ENCODE results near the gene RICTOR. TPM values are rescaled to one million over a fixed set of nuclear protein-coding genes. Genes with fewer than 3 reads are reported as not detected.

Gene RICTOR
- polyA plus RNA-seq, 1 experiment = 6.3 TPM

GRCh38 chr5:38935437-38935836, 138.8 kb downstream of the RICTOR start:
- no peak overlapping the region for H3K4me3 ChIP-seq (ENCODE audit: low read depth, low read length)
- H3K27me3 ChIP-seq (ENCODE audit: control insufficient read depth, insufficient read depth, low read length) = no peaks in the 10 kb centered on the region
- peaks cover 14% of the 10 kb centered on the region for H3K36me3 ChIP-seq (ENCODE audit: control insufficient read depth, insufficient read depth, low read length)
- TF ChIP-seq CTCF (IDR thresholded peaks at IDR 0.05; ENCODE audit: insufficient read depth, low read depth, low read length) = no peak
- ChIA-PET CTCF (no interaction called here), POLR2A (no interaction called here)
- DNase-seq (ENCODE audit: low read depth) = no peak

GRCh38 chr5:38932854-38933408, 141.3 kb downstream of the RICTOR start:
- no peak for DNase-seq (ENCODE audit: low read depth)
- ChIA-PET POLR2A (no interaction called here), CTCF (interaction anchor here (0.7 to 0.9 kb wide), 2 partner anchors 10 to 13 kb away, joined by 3 read pairs; no protein-coding TSS in a partner anchor)
- Histone ChIP-seq H3K4me3 (ENCODE audit: low read depth, low read length) (no peak overlapping the region), H3K36me3 (ENCODE audit: control insufficient read depth, insufficient read depth, low read length) (peaks cover 19% of the 10 kb centered on the region), H3K27me3 (ENCODE audit: control insufficient read depth, insufficient read depth, low read length) (no peaks in the 10 kb centered on the region)
- no peak for TF ChIP-seq CTCF (IDR thresholded peaks at IDR 0.05; ENCODE audit: insufficient read depth, low read depth, low read length)

GRCh38 chr5:38931731-38932130, 142.5 kb downstream of the RICTOR start:
- CTCF ChIA-PET = no interaction called here
- TF ChIP-seq CTCF (IDR thresholded peaks at IDR 0.05; ENCODE audit: insufficient read depth, low read depth, low read length) = no peak
- Histone ChIP-seq H3K36me3 (ENCODE audit: control insufficient read depth, insufficient read depth, low read length) (peaks cover 17% of the 10 kb centered on the region), H3K27me3 (ENCODE audit: control insufficient read depth, insufficient read depth, low read length) (no peaks in the 10 kb centered on the region), H3K4me3 (ENCODE audit: low read depth, low read length) (no peak overlapping the region)
- DNase-seq (ENCODE audit: low read depth) = no peak
- POLR2A ChIA-PET = no interaction called here

GRCh38 chr5:38929838-38930237, 144.4 kb downstream of the RICTOR start:
- no peaks in the 10 kb centered on the region for H3K27me3 ChIP-seq (ENCODE audit: control insufficient read depth, insufficient read depth, low read length)
- no peak overlapping the region for H3K4me3 ChIP-seq (ENCODE audit: low read depth, low read length)
- no peak for DNase-seq (ENCODE audit: low read depth)
- POLR2A ChIA-PET = no interaction called here
- CTCF ChIA-PET = interaction anchor here (0.9 kb wide), 1 partner anchor 27 kb away, joined by 3 read pairs; no protein-coding TSS in a partner anchor
- peaks cover 19% of the 10 kb centered on the region for H3K36me3 ChIP-seq (ENCODE audit: control insufficient read depth, insufficient read depth, low read length)
- TF ChIP-seq CTCF (IDR thresholded peaks at IDR 0.05; ENCODE audit: insufficient read depth, low read depth, low read length) = no peak

- Histone ChIP-seq H3K4me3 (ENCODE audit: low read depth, low read length) (no peak overlapping the region), H3K36me3 (ENCODE audit: control insufficient read depth, insufficient read depth, low read length) (peaks cover 14% of the 10 kb centered on the region), H3K27me3 (ENCODE audit: control insufficient read depth, insufficient read depth, low read length) (no peaks in the 10 kb centered on the region)
- DNase-seq (ENCODE audit: low read depth) = no peak
- POLR2A ChIA-PET = no interaction called here
- no peak for TF ChIP-seq CTCF (IDR thresholded peaks at IDR 0.05; ENCODE audit: insufficient read depth, low read depth, low read length)
- CTCF ChIA-PET = no interaction called here
These were observed 146.7 kb downstream of the RICTOR start for GRCh38 chr5:38927470-38927869.

Data from BJ (cell line).